Stomach smooth muscle (tissue), 2 donors: Measurements from ENCODE around the gene HEXA.

Experiments
- H3K27ac ChIP-seq: one replicate; pipeline ENCODE4 v1.7.0; 2013; ENCODE audit warnings: mild to moderate bottlenecking, low read length, inconsistent platforms
- H3K27me3 ChIP-seq, 2 donors: one replicate each; pipeline ENCODE4 v1.7.0; 2013; ENCODE audit warnings: low read length in 2 of 2; ENCODE audit not compliant: insufficient read depth in 2 of 2, control insufficient read depth in 1 of 2
- H3K36me3 ChIP-seq, 2 donors: one replicate each; pipeline ENCODE4 v1.7.0; 2013; ENCODE audit warnings: low read length in 2 of 2; ENCODE audit not compliant: control insufficient read depth in 2 of 2, insufficient read depth in 2 of 2
- H3K4me1 ChIP-seq: one replicate; pipeline ENCODE4 v1.7.0; 2013; ENCODE audit warnings: low read length; ENCODE audit not compliant: control insufficient read depth, insufficient read depth
- H3K4me3 ChIP-seq, 2 donors: one replicate each; pipeline ENCODE4 v1.7.0; 2013; ENCODE audit warnings: low read length in 2 of 2
- H3K9ac ChIP-seq, 2 donors: one replicate each; pipeline ENCODE4 v1.7.0; 2013; ENCODE audit warnings: low read length in 2 of 2, mild to moderate bottlenecking in 1 of 2
- H3K9me3 ChIP-seq, 2 donors: one replicate each; pipeline ENCODE4 v1.7.0; 2013; ENCODE audit warnings: low read length in 2 of 2; ENCODE audit not compliant: control insufficient read depth in 2 of 2
- donor health status: healthy.
- donor health status: Pancreatic carcinoma.

Gene HEXA

GRCh38 chr15:72377331-72377730, 1.5 kb upstream of the HEXA start:
- H3K27me3 ChIP-seq, result no peaks in the 10 kb centered on the region
- H3K36me3 ChIP-seq, result no peaks in the 10 kb centered on the region
- no peaks in the 10 kb centered on the region for H3K9me3 ChIP-seq
- H3K4me1 ChIP-seq, result peaks cover 20% of the 10 kb centered on the region
- H3K9ac ChIP-seq, result no peak overlapping the region
- H3K27ac ChIP-seq, result no peak overlapping the region
- no peak overlapping the region for H3K4me3 ChIP-seq

- H3K27ac ChIP-seq, result peak overlapping the region; percentile 92
- H3K4me1 ChIP-seq, result peaks cover 20% of the 10 kb centered on the region
- H3K27me3 ChIP-seq, result no peaks in the 10 kb centered on the region
These were observed 341 bp downstream of the HEXA start for GRCh38 chr15:72375501-72375845.

GRCh38 chr15:72372361-72372760, 3.5 kb downstream of the HEXA start:
- no peaks in the 10 kb centered on the region for H3K9me3 ChIP-seq
- no peaks in the 10 kb centered on the region for H3K27me3 ChIP-seq
- H3K4me1 ChIP-seq, result peaks cover 20% of the 10 kb centered on the region
- H3K27ac ChIP-seq, result no peak overlapping the region
- no peak overlapping the region for H3K9ac ChIP-seq
- H3K4me3 ChIP-seq, result no peak overlapping the region
- peaks cover 0 to 9% of the 10 kb centered on the region in 2 donors for H3K36me3 ChIP-seq

More at GRCh38 chr15:72375501-72375845, 341 bp downstream of the HEXA start:
- peak overlapping the region; percentile 80 to 99 for H3K4me3 ChIP-seq
- H3K9me3 ChIP-seq, result no peaks in the 10 kb centered on the region
- peak overlapping the region; percentile 96 to 98 for H3K9ac ChIP-seq
- H3K36me3 ChIP-seq, result peaks cover 0 to 4% of the 10 kb centered on the region in 2 donors

- Histone ChIP-seq H3K4me3 (no peak overlapping the region), H3K9ac (no peak overlapping the region), H3K9me3 (no peaks in the 10 kb centered on the region), H3K4me1 (peaks cover 5% of the 10 kb centered on the region), H3K36me3 (peaks cover 0 to 9% of the 10 kb centered on the region in 2 donors), H3K27me3 (no peaks in the 10 kb centered on the region), H3K27ac (no peak overlapping the region)
These were observed 5.8 kb downstream of the HEXA start for GRCh38 chr15:72369964-72370363.

- Histone ChIP-seq H3K4me1 (no peaks in the 10 kb centered on the region), H3K4me3 (no peak overlapping the region), H3K9ac (no peak overlapping the region), H3K27me3 (no peaks in the 10 kb centered on the region), H3K9me3 (no peaks in the 10 kb centered on the region), H3K27ac (no peak overlapping the region), H3K36me3 (peaks cover 0 to 9% of the 10 kb centered on the region in 2 donors)
These were observed 6.9 kb downstream of the HEXA start for GRCh38 chr15:72368899-72369298.

- no peaks in the 10 kb centered on the region for H3K27me3 ChIP-seq
- H3K36me3 ChIP-seq, result peaks cover 0 to 9% of the 10 kb centered on the region in 2 donors
- H3K27ac ChIP-seq, result no peak overlapping the region
- no peak overlapping the region for H3K9ac ChIP-seq
- no peak overlapping the region for H3K4me3 ChIP-seq
- H3K9me3 ChIP-seq, result no peaks in the 10 kb centered on the region
- no peaks in the 10 kb centered on the region for H3K4me1 ChIP-seq
These were observed 7.5 kb downstream of the HEXA start for GRCh38 chr15:72368325-72368724.

GRCh38 chr15:72365844-72366243, 10.0 kb downstream of the HEXA start:
- Histone ChIP-seq H3K4me3 (no peak overlapping the region), H3K9me3 (no peaks in the 10 kb centered on the region), H3K27me3 (no peaks in the 10 kb centered on the region), H3K9ac (no peak overlapping the region), H3K4me1 (no peaks in the 10 kb centered on the region), H3K27ac (no peak overlapping the region), H3K36me3 (peaks cover 0 to 5% of the 10 kb centered on the region in 2 donors)

- Histone ChIP-seq H3K4me3 (no peak overlapping the region), H3K4me1 (peaks cover 2% of the 10 kb centered on the region), H3K27me3 (no peaks in the 10 kb centered on the region), H3K27ac (no peak overlapping the region), H3K36me3 (peaks cover 4 to 11% of the 10 kb centered on the region in 2 donors), H3K9ac (no peak overlapping the region), H3K9me3 (no peaks in the 10 kb centered on the region)
These were observed 14.6 kb downstream of the HEXA start for GRCh38 chr15:72361176-72361575.

- H3K9ac ChIP-seq, result no peak overlapping the region
- H3K4me3 ChIP-seq, result no peak overlapping the region
- H3K4me1 ChIP-seq, result peaks cover 2% of the 10 kb centered on the region
- no peaks in the 10 kb centered on the region for H3K27me3 ChIP-seq
- no peaks in the 10 kb centered on the region for H3K9me3 ChIP-seq
- no peak overlapping the region for H3K27ac ChIP-seq
- H3K36me3 ChIP-seq, result peaks cover 15 to 27% of the 10 kb centered on the region in 2 donors
These were observed 17.1 kb downstream of the HEXA start for GRCh38 chr15:72358650-72359171.

- no peaks in the 10 kb centered on the region for H3K27me3 ChIP-seq
- no peak overlapping the region for H3K27ac ChIP-seq
- no peak overlapping the region for H3K4me3 ChIP-seq
- no peak overlapping the region for H3K9ac ChIP-seq
- no peaks in the 10 kb centered on the region for H3K9me3 ChIP-seq
- H3K4me1 ChIP-seq, result peaks cover 2% of the 10 kb centered on the region
- peaks cover 21 to 30% of the 10 kb centered on the region in 2 donors for H3K36me3 ChIP-seq
These were observed 17.7 kb downstream of the HEXA start for GRCh38 chr15:72358121-72358520.

GRCh38 chr15:72354496-72354895, 21.3 kb downstream of the HEXA start:
- H3K4me3 ChIP-seq, result no peak overlapping the region
- H3K27ac ChIP-seq, result no peak overlapping the region
- H3K9ac ChIP-seq, result no peak overlapping the region
- H3K36me3 ChIP-seq, result peaks cover 43 to 49% of the 10 kb centered on the region in 2 donors
- peaks cover 2% of the 10 kb centered on the region for H3K4me1 ChIP-seq
- H3K9me3 ChIP-seq, result no peaks in the 10 kb centered on the region
- H3K27me3 ChIP-seq, result no peaks in the 10 kb centered on the region
